ENCODE data around the gene MAPRE2.
"Not testable (repeated sequence)": the region's sequence is repeated elsewhere in the genome, so short reads cannot be mapped to it uniquely, and the experiment has no call there.

The MAPRE2 gene

GRCh38 chr18:35095983-35096676 is 54.9 kb downstream of the MAPRE2 start:
- no peak for DNase-seq

GRCh38 chr18:35096677-35097011 is 55.4 kb downstream of the MAPRE2 start:
- DNase-seq, result no peak

DNA sequence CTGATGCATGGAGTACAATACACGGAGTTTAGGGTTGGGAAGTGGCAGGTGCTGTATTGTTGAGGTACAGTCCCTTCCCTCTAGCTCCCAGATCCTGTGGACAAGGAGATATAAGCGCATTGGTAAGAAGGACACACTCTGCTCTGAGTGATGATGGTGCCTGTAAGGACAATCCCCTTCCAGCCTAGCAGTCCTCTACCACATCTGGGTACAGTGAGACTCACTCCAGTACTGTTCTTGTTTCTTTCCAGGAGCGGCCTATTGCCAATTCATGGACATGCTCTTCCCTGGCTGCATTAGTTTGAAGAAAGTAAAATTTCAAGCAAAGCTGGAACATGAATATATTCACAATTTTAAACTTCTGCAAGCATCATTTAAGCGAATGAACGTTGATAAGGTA is 56.0 kb downstream of the MAPRE2 start:
- DNase-seq, result no peak

GRCh38 chr18:35097763-35098162 is 56.5 kb downstream of the MAPRE2 start:
- DNase-seq, result no peak

GRCh38 chr18:35099911-35100310 is 58.7 kb downstream of the MAPRE2 start:
- no peak for DNase-seq

GRCh38 chr18:35104391-35105051 is 63.3 kb downstream of the MAPRE2 start:
- DNase-seq, result no peak

- DNase-seq, result no peak
Observed at GRCh38 chr18:35106013-35106844, 65.0 kb downstream of the MAPRE2 start.

GRCh38 chr18:35106845-35107148 is 65.6 kb downstream of the MAPRE2 start:
- DNase-seq, result no peak

DNA sequence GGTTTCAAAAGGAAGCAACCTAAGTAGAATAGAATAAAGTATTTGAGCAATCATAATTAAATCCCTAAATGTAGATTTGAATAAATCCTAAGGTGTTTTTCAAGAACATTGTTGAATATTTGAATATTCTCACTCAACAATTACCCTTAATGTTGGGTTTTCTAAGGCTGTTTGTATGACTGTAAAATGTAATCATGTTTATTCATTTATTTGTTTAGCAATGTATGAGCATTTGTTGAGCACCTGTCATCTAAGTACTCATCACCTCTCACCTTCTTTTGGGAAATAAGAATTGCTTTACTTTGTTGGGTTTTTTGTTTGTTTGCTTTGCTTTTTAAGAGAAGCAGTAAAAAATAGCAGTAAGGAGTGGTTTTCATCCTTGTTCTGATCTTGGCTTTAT is 66.0 kb downstream of the MAPRE2 start:
- no peak for DNase-seq

DNA sequence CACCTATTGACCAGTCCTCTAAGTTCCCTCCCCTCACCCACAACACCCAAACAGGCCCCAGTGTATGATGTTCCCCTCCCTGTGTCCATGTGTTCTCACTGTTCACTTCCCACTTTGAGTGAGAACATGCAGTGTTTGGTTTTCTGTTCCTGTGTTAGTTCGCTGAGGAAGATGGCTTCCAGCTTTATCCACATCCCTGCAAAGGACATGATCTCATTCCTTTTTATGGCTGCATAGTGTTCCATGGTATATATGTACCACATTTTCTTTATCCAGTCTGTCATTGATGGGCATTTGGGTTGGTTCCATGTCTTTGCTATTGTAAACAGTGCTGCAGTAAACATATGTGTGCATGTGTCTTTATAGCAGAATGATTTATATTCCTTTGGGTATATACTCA is 66.9 kb downstream of the MAPRE2 start:
- not testable (repeated sequence) for DNase-seq

DNA sequence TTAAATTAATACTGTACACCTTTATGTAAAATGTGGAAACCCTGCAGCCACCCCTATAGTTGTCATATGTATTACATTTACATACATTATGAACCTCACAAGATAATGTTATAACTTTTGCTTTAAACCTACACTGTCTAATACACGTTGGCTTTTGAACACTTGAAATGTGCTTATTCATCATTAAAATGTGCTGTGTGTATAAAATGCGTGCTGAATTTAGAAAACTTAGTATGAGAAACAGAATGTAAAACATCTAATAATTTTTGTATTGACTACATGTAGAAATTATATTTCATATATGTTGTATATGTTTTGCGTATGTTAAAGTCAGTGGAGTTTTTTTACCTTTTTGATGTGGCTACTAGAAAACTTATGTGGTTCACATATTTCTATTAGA is 68.8 kb downstream of the MAPRE2 start:
- DNase-seq, result no peak

- DNase-seq, result no peak
Observed at GRCh38 chr18:35110554-35111485, 69.6 kb downstream of the MAPRE2 start.

DNA sequence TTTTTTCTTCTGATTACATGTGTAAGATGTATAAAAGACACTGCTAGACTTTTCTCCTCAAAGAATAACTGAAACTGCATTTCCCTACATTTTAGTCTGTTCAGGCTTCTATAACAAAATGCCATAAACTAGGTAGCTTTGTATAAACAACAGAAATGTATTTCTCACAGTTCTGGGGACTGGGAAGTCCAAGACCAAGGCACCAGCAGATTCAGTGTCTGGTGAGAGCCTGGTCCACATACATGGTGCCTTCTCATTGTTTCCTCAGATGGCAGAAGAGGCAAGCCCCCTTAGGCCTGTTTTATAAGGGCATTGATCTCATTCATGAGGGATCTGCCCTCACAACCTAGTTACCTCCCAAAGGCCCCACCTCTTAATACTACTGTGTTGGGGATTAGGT is 71.5 kb downstream of the MAPRE2 start:
- DNase-seq, result no peak

- DNase-seq, result no peak
Observed at GRCh38 chr18:35114305-35114704, 73.1 kb downstream of the MAPRE2 start.

DNA sequence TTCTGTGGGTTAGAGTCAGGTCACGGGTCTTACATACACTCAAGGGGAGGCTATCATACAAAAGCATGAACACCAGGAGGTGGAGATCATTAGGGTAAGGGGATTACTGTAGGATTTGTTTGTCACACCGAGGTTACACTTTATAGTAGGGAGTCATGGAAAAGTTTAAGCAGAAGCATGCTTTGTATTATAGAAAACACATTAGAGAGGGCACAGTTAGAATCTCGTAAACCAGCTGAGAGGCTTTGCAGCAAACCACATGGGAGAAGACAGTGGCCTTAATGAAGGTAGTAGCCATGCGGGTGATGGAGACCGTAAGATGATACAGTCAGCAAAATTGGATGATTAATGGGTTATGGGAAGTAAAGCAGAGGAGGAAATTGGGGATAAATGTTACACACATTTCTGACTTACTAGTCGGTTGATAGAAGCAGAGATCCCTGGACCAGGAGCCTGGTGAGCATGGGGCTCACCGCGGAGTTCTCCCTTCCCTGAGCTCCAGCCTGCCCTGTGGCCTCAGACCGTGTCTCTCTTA is 75.6 kb downstream of the MAPRE2 start:
- DNase-seq, result no peak

GRCh38 chr18:35117372-35117771 is 76.2 kb downstream of the MAPRE2 start:
- DNase-seq, result no peak

- no peak for DNase-seq
Observed at GRCh38 chr18:35117951-35118411, 76.8 kb downstream of the MAPRE2 start.

- no peak for DNase-seq
Observed at GRCh38 chr18:35118641-35119040, 77.4 kb downstream of the MAPRE2 start.

DNA sequence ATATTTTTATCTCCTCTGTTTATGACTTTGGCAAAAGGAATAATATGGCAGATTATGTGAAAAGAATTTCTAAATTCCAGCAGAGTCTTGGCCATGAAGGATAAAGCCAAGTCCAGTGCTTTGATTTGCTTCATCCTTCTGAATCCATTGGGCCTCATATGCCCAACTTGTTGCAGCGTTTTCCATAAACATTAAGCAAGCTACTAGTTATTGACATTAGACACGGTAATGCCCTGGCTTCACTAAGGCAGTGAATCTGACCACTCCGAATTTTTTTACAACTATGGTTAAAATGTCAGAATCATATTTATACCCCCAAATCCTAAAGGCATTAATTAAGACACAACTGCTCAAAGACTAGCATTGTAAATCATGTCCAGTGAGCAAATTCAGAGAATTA is 79.8 kb downstream of the MAPRE2 start:
- no peak for DNase-seq

GRCh38 chr18:35121531-35121930 is 80.3 kb downstream of the MAPRE2 start:
- DNase-seq, result no peak

GRCh38 chr18:35122586-35123224 is 81.5 kb downstream of the MAPRE2 start:
- no peak for DNase-seq

DNA sequence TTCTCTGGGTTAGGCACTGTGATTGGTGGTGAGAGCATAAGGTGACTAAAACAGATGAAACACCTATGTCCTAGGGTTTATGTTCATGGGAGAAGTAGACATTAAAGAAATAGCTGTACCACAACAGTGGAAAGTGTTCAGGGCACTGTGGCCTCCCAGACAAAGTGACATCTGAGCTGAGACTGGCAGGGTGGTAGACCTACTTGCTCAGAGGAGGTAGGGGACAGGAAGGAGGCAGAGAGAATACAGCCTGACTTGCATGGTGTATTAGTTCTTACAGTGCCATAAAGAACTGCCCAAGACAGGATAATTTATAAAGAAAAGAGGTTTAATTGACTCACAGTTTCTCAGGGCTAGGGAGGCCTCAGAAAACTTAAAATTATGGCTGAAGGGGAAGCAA is 82.6 kb downstream of the MAPRE2 start:
- DNase-seq, result no peak
